ENCODE measurements around the gene MRPS12. TPM values are rescaled to one million over a fixed set of nuclear protein-coding genes. Genes with fewer than 3 reads are reported as not detected.

Gene MRPS12
- total and polyA plus RNA-seq, 2 of the 13 experiments (the other 11 are each of a cell fraction or from before 2014, with no cell fraction given), result 27.5 to 54.8 TPM

DNA sequence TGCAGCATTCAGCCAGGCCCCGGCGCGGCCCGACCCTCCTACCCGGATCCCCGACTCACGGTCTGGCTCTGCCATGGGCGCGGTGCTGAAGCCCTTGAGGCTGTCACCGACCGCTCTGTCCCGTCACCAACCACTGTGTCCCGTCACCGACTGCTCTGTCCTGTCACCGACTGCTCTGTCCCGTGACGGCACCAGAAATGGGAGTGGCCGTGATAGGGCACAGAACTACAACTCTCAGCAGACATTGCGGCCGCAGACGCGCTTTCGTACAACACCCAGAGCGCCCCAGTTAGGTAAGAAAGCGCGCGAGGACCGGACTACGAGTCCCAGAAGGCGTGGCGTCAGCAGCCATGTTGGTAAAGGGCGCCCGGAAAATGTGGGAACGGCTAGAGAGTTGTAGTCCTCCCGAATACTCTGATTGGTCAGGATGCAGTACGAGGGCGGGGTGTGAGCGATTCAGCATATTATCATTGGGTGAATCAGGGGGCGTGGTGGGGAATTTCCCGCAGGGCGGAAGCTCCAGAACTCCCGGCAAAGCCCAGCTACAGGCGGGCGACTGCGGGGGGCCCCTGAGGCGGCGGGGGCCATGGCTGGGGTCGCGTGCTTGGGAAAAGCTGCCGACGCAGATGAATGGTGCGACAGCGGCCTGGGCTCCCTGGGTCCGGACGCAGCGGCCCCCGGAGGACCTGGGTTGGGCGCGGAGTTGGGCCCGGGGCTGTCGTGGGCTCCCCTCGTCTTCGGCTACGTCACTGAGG is 31.1 kb upstream of the MRPS12 start, which contains the start of the genes NFKBIB and SIRT2 (continued):
- TF ChIP-seq ZNF382 (CRISPR knock-in tag; IDR thresholded peaks at IDR 0.05; ENCODE audit: borderline replicate concordance) (no peak), ZNF644 (CRISPR knock-in tag; IDR thresholded peaks at IDR 0.05; ENCODE audit: low read depth) (no peak), ZNF432 (CRISPR knock-in tag; IDR thresholded peaks at IDR 0.05; ENCODE audit: borderline replicate concordance) (no peak), CENPX (CRISPR knock-in tag; IDR thresholded peaks at IDR 0.05) (no peak), ZNF891 (CRISPR knock-in tag; IDR thresholded peaks at IDR 0.05) (no peak), ZNF3 (CRISPR knock-in tag; IDR thresholded peaks at IDR 0.05) (no peak), ZSCAN29 (CRISPR knock-in tag; conservative IDR thresholded peaks at IDR 0.05) (no peak), BCL6 (CRISPR knock-in tag; IDR thresholded peaks at IDR 0.05) (peak; percentile 27; the same call in 1 of the 2 replicates), KDM5B (CRISPR knock-in tag; IDR thresholded peaks at IDR 0.05; ENCODE audit: borderline replicate concordance) (peak; percentile 46; the same call in 1 of the 2 replicates), ZNF775 (CRISPR knock-in tag; IDR thresholded peaks at IDR 0.05; ENCODE audit: borderline replicate concordance) (no peak), ZNF766 (CRISPR knock-in tag; IDR thresholded peaks at IDR 0.05; ENCODE audit: borderline replicate concordance) (0 out of 2 replicates have a peak, but pooled peaks have one; percentile 7), ZFP37 (CRISPR knock-in tag; IDR thresholded peaks at IDR 0.05; ENCODE audit: borderline replicate concordance) (no peak; the same call in 1 of the 2 replicates), PHF8 (CRISPR knock-in tag; IDR thresholded peaks at IDR 0.05) (peak; percentile 74), ZNF563 (CRISPR knock-in tag; IDR thresholded peaks at IDR 0.05) (peak; percentile 73), YEATS4 (CRISPR knock-in tag; IDR thresholded peaks at IDR 0.05; ENCODE audit: borderline replicate concordance) (peak; percentile 82), TBL1XR1 (IDR thresholded peaks at IDR 0.05; ENCODE audit: borderline replicate concordance, low read length, partially characterized antibody) (peak; percentile 17), ELF4 (CRISPR knock-in tag; IDR thresholded peaks at IDR 0.05; ENCODE audit: borderline replicate concordance) (peak; percentile 88; the same call in 1 of the 2 replicates), SMC3 (IDR thresholded peaks at IDR 0.05; ENCODE audit: low read length) (no peak), SALL1 (CRISPR knock-in tag; IDR thresholded peaks at IDR 0.05) (peak; percentile 60), HOXA3 (CRISPR knock-in tag; IDR thresholded peaks at IDR 0.05) (peak; percentile 99)
- TF ChIP-seq, protein P1, sequence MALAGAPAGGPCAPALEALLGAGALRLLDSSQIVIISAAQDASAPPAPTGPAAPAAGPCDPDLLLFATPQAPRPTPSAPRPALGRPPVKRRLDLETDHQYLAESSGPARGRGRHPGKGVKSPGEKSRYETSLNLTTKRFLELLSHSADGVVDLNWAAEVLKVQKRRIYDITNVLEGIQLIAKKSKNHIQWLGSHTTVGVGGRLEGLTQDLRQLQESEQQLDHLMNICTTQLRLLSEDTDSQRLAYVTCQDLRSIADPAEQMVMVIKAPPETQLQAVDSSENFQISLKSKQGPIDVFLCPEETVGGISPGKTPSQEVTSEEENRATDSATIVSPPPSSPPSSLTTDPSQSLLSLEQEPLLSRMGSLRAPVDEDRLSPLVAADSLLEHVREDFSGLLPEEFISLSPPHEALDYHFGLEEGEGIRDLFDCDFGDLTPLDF (CRISPR knock-in tag; IDR thresholded peaks at IDR 0.05), result peak; percentile 89
- TF ChIP-seq, protein P2, sequence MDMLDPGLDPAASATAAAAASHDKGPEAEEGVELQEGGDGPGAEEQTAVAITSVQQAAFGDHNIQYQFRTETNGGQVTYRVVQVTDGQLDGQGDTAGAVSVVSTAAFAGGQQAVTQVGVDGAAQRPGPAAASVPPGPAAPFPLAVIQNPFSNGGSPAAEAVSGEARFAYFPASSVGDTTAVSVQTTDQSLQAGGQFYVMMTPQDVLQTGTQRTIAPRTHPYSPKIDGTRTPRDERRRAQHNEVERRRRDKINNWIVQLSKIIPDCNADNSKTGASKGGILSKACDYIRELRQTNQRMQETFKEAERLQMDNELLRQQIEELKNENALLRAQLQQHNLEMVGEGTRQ (IDR thresholded peaks at IDR 0.05; ENCODE audit: low read depth, low read length), result no peak; the same call in none of the 2 replicates
- TF ChIP-seq, protein P2 (CRISPR knock-in tag; IDR thresholded peaks at IDR 0.05; ENCODE audit: borderline replicate concordance), result peak; percentile 68
- TF ChIP-seq, protein P3, sequence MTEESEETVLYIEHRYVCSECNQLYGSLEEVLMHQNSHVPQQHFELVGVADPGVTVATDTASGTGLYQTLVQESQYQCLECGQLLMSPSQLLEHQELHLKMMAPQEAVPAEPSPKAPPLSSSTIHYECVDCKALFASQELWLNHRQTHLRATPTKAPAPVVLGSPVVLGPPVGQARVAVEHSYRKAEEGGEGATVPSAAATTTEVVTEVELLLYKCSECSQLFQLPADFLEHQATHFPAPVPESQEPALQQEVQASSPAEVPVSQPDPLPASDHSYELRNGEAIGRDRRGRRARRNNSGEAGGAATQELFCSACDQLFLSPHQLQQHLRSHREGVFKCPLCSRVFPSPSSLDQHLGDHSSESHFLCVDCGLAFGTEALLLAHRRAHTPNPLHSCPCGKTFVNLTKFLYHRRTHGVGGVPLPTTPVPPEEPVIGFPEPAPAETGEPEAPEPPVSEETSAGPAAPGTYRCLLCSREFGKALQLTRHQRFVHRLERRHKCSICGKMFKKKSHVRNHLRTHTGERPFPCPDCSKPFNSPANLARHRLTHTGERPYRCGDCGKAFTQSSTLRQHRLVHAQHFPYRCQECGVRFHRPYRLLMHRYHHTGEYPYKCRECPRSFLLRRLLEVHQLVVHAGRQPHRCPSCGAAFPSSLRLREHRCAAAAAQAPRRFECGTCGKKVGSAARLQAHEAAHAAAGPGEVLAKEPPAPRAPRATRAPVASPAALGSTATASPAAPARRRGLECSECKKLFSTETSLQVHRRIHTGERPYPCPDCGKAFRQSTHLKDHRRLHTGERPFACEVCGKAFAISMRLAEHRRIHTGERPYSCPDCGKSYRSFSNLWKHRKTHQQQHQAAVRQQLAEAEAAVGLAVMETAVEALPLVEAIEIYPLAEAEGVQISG (CRISPR knock-in tag; IDR thresholded peaks at IDR 0.05), result peak; percentile 96
